HPDE6-E6E7 (cell line): ENCODE measurements around the gene PYHIN1.
A peak's percentile ranks its signal among the peaks of the same experiment; 100 is the strongest.
"Not testable (repeated sequence)": the region's sequence is repeated elsewhere in the genome, so short reads cannot be mapped to it uniquely, and the experiment has no call there.

ENCODE experiments used
- DNase-seq: peaks from one replicate; pipeline ENCODE4 v3.0.0; 2011; ENCODE audit warnings: missing footprints; ENCODE audit errors: extremely low spot score

Gene PYHIN1

GRCh38 chr1:158979229-158979628, 47.9 kb downstream of the PYHIN1 start:
- DNase-seq = no peak

GRCh38 chr1:158983235-158983634, 51.9 kb downstream of the PYHIN1 start:
- no peak for DNase-seq

GRCh38 chr1:158984386-158984785, 53.0 kb downstream of the PYHIN1 start:
- DNase-seq = no peak

- DNase-seq = no peak
Observed at GRCh38 chr1:158989424-158989823, 58.1 kb downstream of the PYHIN1 start.

GRCh38 chr1:158992787-158993312, 61.5 kb downstream of the PYHIN1 start:
- DNase-seq = no peak

GRCh38 chr1:158996998-158997397, 65.6 kb downstream of the PYHIN1 start:
- DNase-seq = no peak

GRCh38 chr1:158998037-158998780, 66.9 kb downstream of the PYHIN1 start:
- DNase-seq = no peak

GRCh38 chr1:158998781-158999161, 67.4 kb downstream of the PYHIN1 start:
- DNase-seq = no peak

- DNase-seq = no peak
Observed at GRCh38 chr1:158999316-159000069, 68.1 kb downstream of the PYHIN1 start.

GRCh38 chr1:159000070-159000409, 68.7 kb downstream of the PYHIN1 start:
- no peak for DNase-seq

GRCh38 chr1:159000625-159001024, 69.3 kb downstream of the PYHIN1 start:
- peak; percentile 76 for DNase-seq

- no peak for DNase-seq
Observed at GRCh38 chr1:159005161-159005560, 73.8 kb downstream of the PYHIN1 start.

GRCh38 chr1:159005676-159006075, 74.3 kb downstream of the PYHIN1 start:
- no peak for DNase-seq

- DNase-seq = not testable (repeated sequence)
Observed at GRCh38 chr1:159006210-159006807, 75.0 kb downstream of the PYHIN1 start.

- DNase-seq = no peak
Observed at GRCh38 chr1:159007726-159008125, 76.4 kb downstream of the PYHIN1 start.

- no peak for DNase-seq
Observed at GRCh38 chr1:159008744-159009188, 77.4 kb downstream of the PYHIN1 start.

- DNase-seq = no peak
Observed at GRCh38 chr1:159009287-159009686, 77.9 kb downstream of the PYHIN1 start.

GRCh38 chr1:159009704-159010361, 78.5 kb downstream of the PYHIN1 start, which contains the start of gene IFI16:
IFI16 (plus strand) TSS chr1:159009907; CDS start chr1:159014681, 4,774 bp downstream.
- DNase-seq = peak; percentile 86

GRCh38 chr1:159010391-159010790, 79.0 kb downstream of the PYHIN1 start:
- no peak for DNase-seq

GRCh38 chr1:159011001-159011400, 79.6 kb downstream of the PYHIN1 start:
- DNase-seq = not testable (repeated sequence)

GRCh38 chr1:159011751-159012150, 80.4 kb downstream of the PYHIN1 start:
- no peak for DNase-seq

GRCh38 chr1:159012495-159012894, 81.1 kb downstream of the PYHIN1 start:
- no peak for DNase-seq
